HepG2 (cell line): Measurements from ENCODE around the gene TNP2. TPM values are rescaled to one million over a fixed set of nuclear protein-coding genes. Genes with fewer than 3 reads are reported as not detected.
A peak's percentile ranks its signal among the peaks of the same experiment; 100 is the strongest.

ENCODE experiments used
- ATF7 ChIP-seq, 2 experiments: fragments of 450-650 bp in 1 of 2; sonication (generic) in 1 of 2; formaldehyde crosslinking in 1 of 2; IDR thresholded peaks; 2 replicates each; pipeline versions ENCODE4 v1.4.0 to v1.6.1; 2016 to 2020; ENCODE audit warnings: antibody characterized with exemption in 1 of 2, mild to moderate bottlenecking in 1 of 2, missing genetic modification reagents in 1 of 2
- BCL3 ChIP-seq: sonication (generic); formaldehyde crosslinking; IDR thresholded peaks from 2 replicates; pipeline ENCODE4 v1.5.1; 2020; ENCODE audit warnings: mild to moderate bottlenecking, missing genetic modification reagents, moderate library complexity
- DNMT3B ChIP-seq: conservative IDR thresholded peaks from 2 replicates; pipeline ENCODE4 v1.6.1; 2016; ENCODE audit warnings: missing biosample characterization, control low read depth
- E2F5 ChIP-seq: sonication (generic); formaldehyde crosslinking; conservative IDR thresholded peaks from 2 replicates; pipeline ENCODE4 v1.4.0; 2020; ENCODE audit warnings: missing genetic modification reagents
- HNRNPK ChIP-seq: fragments of 200-400 bp; formaldehyde crosslinking; IDR thresholded peaks from 2 replicates; pipeline ENCODE4 v1.6.1; 2018; ENCODE audit warnings: low read length, low read depth, moderate library complexity, mild to moderate bottlenecking; ENCODE audit not compliant: poor library complexity, severe bottlenecking
- HNRNPL ChIP-seq: fragments of 200-400 bp; formaldehyde crosslinking; IDR thresholded peaks from 2 replicates; pipeline ENCODE4 v1.6.1; 2017; ENCODE audit warnings: mild to moderate bottlenecking, low read depth, low read length
- HNRNPLL ChIP-seq: fragments of 200-400 bp; formaldehyde crosslinking; IDR thresholded peaks from 2 replicates; pipeline ENCODE4 v1.6.1; 2017; ENCODE audit warnings: mild to moderate bottlenecking, low read depth, low read length; ENCODE audit not compliant: poor library complexity, severe bottlenecking
- HNRNPUL1 ChIP-seq: fragments of 200-400 bp; formaldehyde crosslinking; IDR thresholded peaks from 2 replicates; pipeline ENCODE4 v1.6.1; 2017; ENCODE audit warnings: low read depth, mild to moderate bottlenecking, low read length, moderate library complexity
- HOXA9 ChIP-seq: sonication (generic); formaldehyde crosslinking; IDR thresholded peaks from 2 replicates; pipeline ENCODE4 v1.8.1; 2022; ENCODE audit warnings: missing genetic modification reagents, mild to moderate bottlenecking, moderate library complexity, borderline replicate concordance
- PITX1 ChIP-seq: sonication (generic); formaldehyde crosslinking; IDR thresholded peaks from 2 replicates; pipeline ENCODE4 v1.5.1; 2020; ENCODE audit warnings: mild to moderate bottlenecking, missing genetic modification reagents
- RFX1 ChIP-seq: fragments of 450-650 bp; IDR thresholded peaks from 2 replicates; pipeline ENCODE4 v1.6.1; 2017
- RXRA ChIP-seq: sonication (generic); formaldehyde crosslinking; IDR thresholded peaks from 2 replicates; pipeline ENCODE4 v1.5.1; 2020; ENCODE audit warnings: missing genetic modification reagents
- TCF12 ChIP-seq, 2 experiments: fragments of 450-650 bp in 1 of 2; sonication (generic) in 1 of 2; formaldehyde crosslinking in 1 of 2; IDR thresholded peaks; 2 replicates each; pipeline versions ENCODE4 v1.6.1 to v1.8.0; 2017 to 2022; ENCODE audit warnings: antibody characterized with exemption in 1 of 2, mild to moderate bottlenecking in 1 of 2, missing genetic modification reagents in 1 of 2, moderate library complexity in 1 of 2
- TOE1 ChIP-seq: sonication (generic); formaldehyde crosslinking; IDR thresholded peaks from 2 replicates; pipeline ENCODE4 v1.4.0; 2020; ENCODE audit warnings: mild to moderate bottlenecking, missing genetic modification reagents
- ZBTB38 ChIP-seq: sonication (generic); formaldehyde crosslinking; IDR thresholded peaks from 2 replicates; pipeline ENCODE4 v1.5.1; 2020; ENCODE audit warnings: mild to moderate bottlenecking, missing genetic modification reagents
- ZBTB8A ChIP-seq: sonication (generic); formaldehyde crosslinking; IDR thresholded peaks from 2 replicates; pipeline ENCODE4 v1.4.0; 2020; ENCODE audit warnings: mild to moderate bottlenecking, low read depth, missing genetic modification reagents, borderline replicate concordance
- ZNF33B ChIP-seq: sonication (generic); formaldehyde crosslinking; IDR thresholded peaks from 2 replicates; pipeline ENCODE4 v1.5.1; 2020; ENCODE audit warnings: mild to moderate bottlenecking, missing genetic modification reagents
- ZNF407 ChIP-seq: sonication (generic); formaldehyde crosslinking; IDR thresholded peaks from one replicate; pipeline ENCODE4 v1.5.1; 2020; ENCODE audit warnings: mild to moderate bottlenecking, missing genetic modification reagents; ENCODE audit errors: not compliant biosample characterization
- ZNF740 ChIP-seq: sonication (generic); formaldehyde crosslinking; IDR thresholded peaks from 2 replicates; pipeline ENCODE4 v1.4.0; 2020; ENCODE audit warnings: missing genetic modification reagents
- ZNF780A ChIP-seq: sonication (generic); formaldehyde crosslinking; IDR thresholded peaks from 2 replicates; pipeline ENCODE4 v1.8.0; 2022; ENCODE audit warnings: mild to moderate bottlenecking, missing genetic modification reagents, moderate library complexity
- polyA plus RNA-seq, 8 experiments: library from polyadenylated mRNA; depleted of rRNA in 3 of 8; stranded (reverse) in 7 of 8; unstranded in 1 of 8; fragments of >200 nt; fragmentation: Illumina TruSeq in 4 of 8; extraction: Trizol in 4 of 8; gene quantifications; 2 replicates each; pipeline versions ENCODE4 v1.2.1 to v1.2.3, GENCODE V29; 2011 to 2016; ENCODE audit warnings: low read depth in 4 of 8, missing spikeins in 1 of 8, mixed read lengths in 1 of 8; ENCODE audit not compliant: insufficient read depth in 1 of 8
- total RNA-seq, 5 experiments: library from RNA; depleted of rRNA; stranded (reverse); fragments of >200 nt; fragmentation: Illumina TruSeq; extraction: Trizol; gene quantifications; 2 replicates each; pipeline ENCODE4 v1.2.3, GENCODE V29; 2016; ENCODE audit warnings: low read depth in 1 of 5

The TNP2 gene
- total and polyA plus RNA-seq, 2 of the 13 experiments (the other 11 are each of a cell fraction or from before 2014, with no cell fraction given): not detected

- TF ChIP-seq ZNF407 (CRISPR knock-in tag): no peak
- no peak for TF ChIP-seq PITX1 (CRISPR knock-in tag)
- TF ChIP-seq ATF7 (IDR thresholded peaks at IDR 0.05): no peak
- no peak for TF ChIP-seq ATF7 (CRISPR knock-in tag; IDR thresholded peaks at IDR 0.05)
- no peak for TF ChIP-seq HOXA9 (CRISPR knock-in tag)
- no peak for TF ChIP-seq DNMT3B (CRISPR knock-in tag)
- TF ChIP-seq HNRNPUL1: no peak
- TF ChIP-seq ZBTB38 (CRISPR knock-in tag): peak; percentile 63
- TF ChIP-seq ZNF740 (CRISPR knock-in tag): no peak
- no peak for TF ChIP-seq BCL3 (CRISPR knock-in tag)
- TF ChIP-seq ZNF33B (CRISPR knock-in tag): no peak
- no peak for TF ChIP-seq TOE1 (CRISPR knock-in tag)
- TF ChIP-seq TCF12 (IDR thresholded peaks at IDR 0.05): no peak
- TF ChIP-seq TCF12 (CRISPR knock-in tag; IDR thresholded peaks at IDR 0.05): no peak
- TF ChIP-seq HNRNPLL: no peak
- TF ChIP-seq E2F5 (CRISPR knock-in tag): no peak
- no peak for TF ChIP-seq HNRNPL
- TF ChIP-seq HNRNPK: no peak
- 0 out of 2 replicates have a peak, but pooled peaks have one; percentile 15 for TF ChIP-seq RXRA (CRISPR knock-in tag)
- no peak for TF ChIP-seq RFX1
- TF ChIP-seq ZBTB8A (CRISPR knock-in tag): no peak
- TF ChIP-seq ZNF780A (CRISPR knock-in tag): no peak
Measured at GRCh38 chr16:11283820-11284248, 14.7 kb upstream of the TNP2 start (continued).
